ENCODE measurements around the gene PKD2L1. TPM values are rescaled to one million over a fixed set of nuclear protein-coding genes. Genes with fewer than 3 reads are reported as not detected.
"Not testable (repeated sequence)": the region's sequence is repeated elsewhere in the genome, so short reads cannot be mapped to it uniquely, and the experiment has no call there.

PKD2L1 gene
- total RNA-seq, 1 donor from 2014 or later = not detected

DNA sequence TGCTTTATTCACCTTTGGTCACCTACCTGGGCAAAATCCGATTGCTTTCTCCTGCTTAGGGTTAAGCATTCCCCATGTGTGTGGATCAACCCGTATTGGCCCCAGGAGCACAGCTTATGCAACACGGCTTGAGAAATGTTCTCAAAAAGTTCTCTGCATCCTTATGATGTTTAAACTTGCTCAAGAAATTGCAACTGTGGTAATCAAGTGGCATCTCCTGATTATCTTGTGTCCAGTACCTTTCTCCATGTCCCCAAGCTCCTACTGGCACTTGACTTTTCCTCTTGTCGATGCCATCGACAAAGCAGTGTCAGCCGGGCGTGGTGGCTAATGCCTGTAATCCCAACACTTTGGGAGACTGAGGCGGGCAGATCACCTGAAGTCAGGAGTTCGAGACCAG is 4.7 kb upstream of the PKD2L1 start:
- DNase-seq (ENCODE audit: extremely low read depth, low read depth, low spot score) = no peak

DNA sequence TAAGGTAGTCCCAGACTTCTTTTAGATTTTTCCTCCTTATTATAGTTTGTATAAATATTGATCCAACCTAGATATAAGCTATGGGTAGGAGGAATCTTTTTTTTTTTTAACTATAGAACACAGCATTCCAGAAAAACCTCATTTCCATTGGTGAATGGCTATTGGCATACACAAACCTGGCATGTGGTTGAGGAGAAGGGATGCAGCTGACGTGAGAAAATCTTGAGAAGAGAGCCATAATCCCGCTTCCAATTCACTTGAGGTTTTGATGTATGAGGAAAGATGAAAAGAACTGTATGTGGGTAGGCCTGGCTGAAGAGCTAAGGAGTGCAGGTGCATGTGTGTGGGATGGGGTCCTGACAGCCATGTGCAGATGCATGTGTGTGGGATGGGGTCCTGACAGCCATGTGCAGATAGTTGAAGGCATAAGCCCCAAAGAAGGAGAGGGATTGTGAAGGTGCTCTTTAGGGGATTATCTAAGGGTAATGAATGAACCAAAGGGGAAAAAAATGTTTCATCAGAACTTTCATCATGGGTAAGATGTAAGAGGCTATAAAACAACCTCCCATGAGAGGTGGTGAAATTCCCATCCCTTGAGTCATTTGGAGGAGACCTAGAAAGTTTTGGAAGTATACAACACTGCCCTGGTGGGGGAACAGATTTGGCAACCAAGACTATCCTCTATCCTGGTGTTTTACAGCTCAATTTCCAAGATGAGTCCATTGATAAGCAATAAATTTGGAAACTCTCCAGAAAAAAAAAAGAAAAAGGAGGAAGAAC is 3.8 kb upstream of the PKD2L1 start:
- no peak for DNase-seq (ENCODE audit: extremely low read depth, low read depth, low spot score)

DNA sequence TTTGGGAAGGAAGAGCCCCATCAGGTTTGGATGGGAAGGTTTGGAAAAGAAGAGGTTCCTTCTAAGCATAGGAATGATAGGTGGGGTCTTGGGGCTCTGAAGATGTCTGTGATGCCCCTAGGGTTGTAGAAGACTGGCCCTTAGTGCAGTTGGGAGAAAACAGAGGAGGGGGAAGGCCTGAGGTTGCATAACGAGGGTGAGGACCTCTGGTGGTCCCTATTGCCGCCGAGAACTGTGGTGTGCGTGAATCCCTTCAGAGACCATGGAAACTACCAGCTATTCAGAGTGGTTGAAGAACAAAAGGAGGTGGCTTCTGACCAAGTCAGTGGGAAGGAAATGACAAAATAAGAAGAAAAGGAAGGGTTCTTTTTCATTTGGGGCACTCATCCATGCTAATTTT is 3.1 kb upstream of the PKD2L1 start:
- no peak for DNase-seq (ENCODE audit: extremely low read depth, low read depth, low spot score)

DNA sequence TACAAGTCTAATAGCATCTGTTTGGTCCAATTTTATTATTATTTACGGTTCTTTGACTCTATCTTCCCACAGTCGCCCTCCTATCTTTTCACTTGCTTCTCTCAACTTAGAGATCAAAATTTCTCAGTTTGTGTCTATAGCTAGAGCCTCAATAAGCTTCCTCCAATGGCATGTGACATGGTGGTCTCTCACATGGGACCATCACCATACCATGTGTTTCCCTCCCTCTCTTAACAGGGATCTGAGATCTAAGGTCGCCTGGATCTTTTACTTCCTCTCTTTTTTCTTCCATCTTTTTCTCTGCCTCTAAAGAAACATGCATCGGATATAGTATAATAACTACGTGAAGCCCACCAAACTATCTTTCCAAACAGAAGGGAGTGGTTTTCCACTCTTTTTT is 1.8 kb downstream of the PKD2L1 start:
- DNase-seq (ENCODE audit: extremely low read depth, low read depth, low spot score) = no peak

DNA sequence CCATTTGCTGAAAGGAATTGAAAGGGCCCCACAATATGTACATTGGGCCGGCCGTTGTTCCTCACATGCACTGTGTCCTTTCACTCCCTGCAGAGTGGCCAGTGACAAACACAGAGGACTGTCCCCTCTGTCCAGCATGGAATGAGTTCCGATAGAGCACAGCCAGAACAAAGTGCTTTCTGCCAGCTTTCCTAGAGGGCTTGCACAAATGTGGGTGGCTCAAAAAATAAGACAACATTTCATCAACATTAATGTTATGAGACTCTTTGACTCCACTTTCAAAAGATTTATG is 2.4 kb downstream of the PKD2L1 start:
- no peak for DNase-seq (ENCODE audit: extremely low read depth, low read depth, low spot score)

DNA sequence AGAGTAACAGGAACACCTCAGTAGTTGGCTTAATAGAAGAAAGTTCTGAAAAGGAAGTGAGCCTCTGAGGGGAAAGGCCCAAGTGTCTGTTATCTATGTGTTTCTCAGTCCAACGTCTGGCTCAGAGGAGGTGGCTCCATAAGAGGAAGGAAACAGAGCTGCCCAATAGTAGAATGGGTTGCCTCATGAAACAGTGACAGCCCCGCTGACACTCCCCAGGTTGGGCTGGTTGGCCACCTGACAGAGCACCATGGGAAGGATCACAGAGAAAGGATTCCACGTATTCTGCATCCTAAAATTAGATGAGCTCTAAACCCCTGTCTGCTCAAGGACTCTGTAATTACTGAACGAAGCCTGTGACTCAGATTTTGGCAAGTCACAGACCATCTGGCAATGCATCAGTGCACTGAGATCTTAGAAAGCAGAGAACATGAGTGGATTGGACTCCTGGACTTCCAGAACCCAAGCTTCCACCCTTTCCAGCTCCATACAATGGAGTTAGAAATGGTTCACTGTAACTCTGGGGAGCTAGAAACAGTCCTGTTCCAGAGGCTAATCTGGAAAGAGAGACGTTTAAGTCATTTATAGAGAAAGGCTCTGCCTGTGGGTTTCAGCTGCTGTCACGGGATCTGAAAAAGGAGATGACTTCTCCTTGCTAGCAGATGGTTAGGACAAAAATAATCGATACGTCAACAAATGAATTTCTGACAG is 2.9 kb downstream of the PKD2L1 start:
- no peak for DNase-seq (ENCODE audit: extremely low read depth, low read depth, low spot score)

DNA sequence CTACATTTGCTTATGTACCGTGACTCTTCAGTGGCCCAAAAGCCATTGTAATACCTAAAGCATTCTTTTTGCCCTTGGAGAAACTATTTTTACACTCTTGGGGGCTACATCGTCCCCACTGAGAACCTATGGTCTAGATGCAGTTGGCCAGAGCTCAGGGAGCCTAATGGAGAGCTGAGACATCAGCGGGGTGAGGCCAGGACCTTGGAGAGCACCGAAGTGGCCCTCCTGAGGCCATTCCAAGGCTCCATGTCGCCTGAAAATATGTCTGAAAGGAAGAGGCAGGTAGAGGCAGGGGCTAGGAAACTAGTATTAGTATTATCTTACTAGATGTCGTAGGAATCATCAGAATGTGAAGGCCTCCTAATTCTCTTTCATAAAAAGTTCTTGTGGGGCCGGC is 4.9 kb downstream of the PKD2L1 start:
- no peak for DNase-seq (ENCODE audit: extremely low read depth, low read depth, low spot score)

DNA sequence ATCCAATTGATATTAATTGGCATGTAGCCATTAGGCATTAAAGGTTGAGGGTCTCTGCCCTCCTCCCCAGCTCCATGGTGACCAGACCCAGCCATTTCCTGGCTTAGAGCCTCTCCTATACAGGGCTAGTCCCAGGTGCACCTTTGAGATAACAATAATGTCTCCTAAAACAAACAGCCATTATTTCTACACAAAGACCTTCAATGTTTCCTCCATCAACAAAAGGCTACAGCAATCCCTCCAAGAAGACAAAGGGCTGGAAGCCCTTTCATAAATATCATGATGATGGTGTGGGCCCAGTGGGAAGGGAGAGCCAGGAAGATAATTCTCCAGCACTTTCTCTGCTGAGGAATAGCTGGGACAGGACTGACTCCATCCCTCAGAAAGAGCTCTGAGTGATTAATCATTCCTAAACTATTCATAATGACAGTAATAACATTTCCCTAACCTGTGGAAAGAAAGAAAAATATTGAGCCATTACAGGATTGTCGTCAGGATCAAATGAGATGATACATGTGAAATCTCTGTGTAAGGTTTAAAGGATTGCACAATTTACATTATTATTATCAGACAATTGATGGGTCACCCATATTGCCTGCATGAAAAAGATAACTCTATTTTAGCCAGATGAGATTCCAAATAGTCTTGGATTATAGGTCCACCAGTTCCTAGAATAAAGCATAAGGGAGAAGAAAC is 10.2 kb downstream of the PKD2L1 start:
- no peak for DNase-seq (ENCODE audit: extremely low read depth, low read depth, low spot score)

DNA sequence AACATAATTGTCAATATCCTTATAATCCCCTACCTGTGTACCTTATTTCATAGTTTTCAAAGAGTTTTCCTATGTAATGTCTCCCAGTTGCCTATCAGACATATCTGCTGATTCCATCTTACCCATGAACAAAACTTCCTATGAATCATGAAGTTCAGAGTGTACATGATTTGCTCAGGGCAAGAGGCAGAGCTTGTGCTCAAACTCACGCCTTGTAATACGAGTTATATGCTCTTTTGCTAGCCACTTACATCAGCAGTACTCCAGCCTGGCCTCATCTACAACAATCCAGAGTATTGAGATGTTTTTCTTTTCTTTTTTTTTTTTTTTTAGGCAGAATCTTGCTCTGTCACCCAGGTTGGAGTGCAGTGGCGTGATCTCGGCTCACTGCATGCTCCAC is 11.8 kb downstream of the PKD2L1 start:
- DNase-seq (ENCODE audit: extremely low read depth, low read depth, low spot score) = no peak

DNA sequence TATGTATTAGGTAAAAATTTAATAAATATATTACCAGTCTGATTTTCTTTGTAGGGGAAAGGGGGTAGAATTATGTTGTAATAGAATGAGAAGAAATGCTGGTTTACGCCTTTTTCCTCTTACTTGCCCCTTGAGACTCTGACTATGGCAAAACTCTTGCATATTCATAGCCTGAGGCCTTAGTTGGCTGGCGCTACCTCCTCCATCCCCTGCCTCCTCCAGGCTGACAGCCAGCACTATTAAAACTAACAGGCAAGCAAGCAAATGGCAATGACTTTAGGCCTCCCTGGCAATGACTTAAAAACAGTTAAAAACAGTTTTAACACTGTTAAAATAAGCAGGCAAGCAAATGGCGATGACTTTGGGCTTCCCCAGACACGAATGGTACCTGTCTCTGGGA is 14.4 kb downstream of the PKD2L1 start:
- DNase-seq (ENCODE audit: extremely low read depth, low read depth, low spot score) = no peak

DNA sequence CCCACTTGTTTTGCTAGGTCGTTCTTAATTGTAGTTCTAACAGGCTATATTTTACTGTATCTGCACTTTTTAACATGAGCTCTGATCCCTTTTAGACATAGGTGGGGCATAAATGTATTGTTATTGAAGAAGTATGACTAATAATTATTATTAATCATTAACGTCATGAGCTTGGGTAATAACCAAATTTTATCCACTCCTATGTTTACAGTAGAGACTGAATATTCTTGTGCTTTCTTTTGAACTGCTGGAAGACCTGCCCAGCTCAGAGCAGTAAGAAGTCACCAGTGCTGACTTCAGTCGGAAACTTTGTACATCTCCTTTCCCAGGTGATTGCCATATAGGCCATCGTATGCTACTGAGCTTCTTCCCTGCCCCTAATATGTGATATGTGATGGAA is 18.7 kb downstream of the PKD2L1 start:
- DNase-seq (ENCODE audit: extremely low read depth, low read depth, low spot score) = no peak

DNA sequence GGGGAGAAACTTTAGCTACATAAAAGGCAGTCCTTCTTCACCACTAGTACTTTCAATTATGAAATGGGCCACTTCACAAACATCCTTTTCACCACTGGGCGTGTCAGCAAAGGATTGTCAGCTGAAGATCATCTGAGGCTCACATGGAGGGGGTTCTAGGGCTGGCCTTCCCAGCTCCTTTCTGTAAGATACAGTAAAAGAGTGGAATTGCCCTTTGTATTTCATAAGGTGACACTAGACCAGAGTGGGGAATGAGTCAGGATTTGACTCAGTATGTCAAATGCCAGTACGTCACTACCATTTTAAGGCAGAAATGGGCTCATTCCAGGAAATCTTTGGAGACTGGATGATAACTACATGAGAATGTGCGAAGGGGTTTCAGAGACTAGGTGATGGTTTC is 22.3 kb downstream of the PKD2L1 start:
- no peak for DNase-seq (ENCODE audit: extremely low read depth, low read depth, low spot score)

DNA sequence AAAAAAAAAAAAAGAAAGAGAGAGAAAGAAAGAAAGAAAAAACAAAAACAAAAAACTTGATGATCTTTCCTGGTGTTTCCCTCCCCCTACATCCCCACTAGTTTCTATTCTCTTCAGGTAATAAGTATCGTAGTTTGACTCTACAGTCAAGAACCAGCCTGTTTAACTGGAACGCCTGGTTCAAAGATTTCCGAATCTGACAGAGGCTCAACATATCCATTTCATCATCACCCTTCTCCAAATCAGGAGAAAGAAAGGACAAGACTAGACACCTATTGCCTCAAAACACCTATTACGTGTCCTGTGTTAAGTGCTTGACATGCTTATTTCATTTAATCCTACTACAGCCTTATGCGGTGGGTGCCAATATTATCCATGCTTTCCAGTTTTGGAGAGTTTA is 23.2 kb downstream of the PKD2L1 start:
- DNase-seq (ENCODE audit: extremely low read depth, low read depth, low spot score) = no peak

DNA sequence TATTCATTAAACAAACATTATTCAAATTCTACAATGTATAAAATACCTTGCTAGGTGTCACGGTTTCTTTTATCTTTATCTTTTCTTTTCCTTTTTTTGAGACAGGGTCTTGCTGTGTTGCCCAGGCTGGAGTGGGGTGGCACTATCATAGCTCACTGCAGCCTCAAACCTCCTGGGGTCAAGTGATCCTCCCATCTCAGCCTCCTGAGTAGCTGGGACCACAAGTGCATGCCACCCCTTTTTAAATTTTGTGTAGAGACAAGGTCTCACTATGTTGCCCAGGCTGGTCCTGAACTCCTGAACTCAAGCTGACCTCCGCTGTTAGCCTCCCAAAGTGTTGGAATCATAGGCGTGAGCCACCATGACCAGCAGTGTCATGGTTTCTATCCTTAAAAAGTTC is 25.6 kb downstream of the PKD2L1 start:
- no peak for DNase-seq (ENCODE audit: extremely low read depth, low read depth, low spot score)

DNA sequence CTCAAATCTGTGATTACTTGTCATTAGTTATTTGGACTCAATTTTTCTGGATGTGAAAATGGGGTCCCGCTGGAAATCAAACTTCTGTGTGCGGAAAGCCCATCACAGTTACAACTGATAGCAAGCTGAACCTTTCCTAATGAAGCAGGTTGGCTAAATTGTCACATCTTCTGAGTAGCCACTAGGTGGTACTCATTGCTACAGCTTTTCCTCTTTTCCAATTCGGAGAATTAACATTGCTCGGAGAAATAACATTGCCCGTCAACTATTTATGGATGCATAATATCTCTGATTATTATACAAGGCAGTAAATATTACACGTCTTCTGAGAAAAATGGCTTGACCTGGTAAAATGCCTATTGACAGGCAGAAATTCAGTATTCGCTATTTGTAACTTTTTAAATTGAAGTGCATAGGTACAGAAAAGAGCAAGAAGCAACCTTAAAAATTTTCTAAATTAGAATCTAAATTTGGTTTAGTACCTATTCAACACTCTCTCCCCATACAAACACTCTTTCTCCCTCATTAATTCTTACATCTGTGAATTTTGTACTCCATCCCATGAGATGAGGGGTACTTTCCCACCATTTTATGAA is 26.2 kb downstream of the PKD2L1 start:
- no peak for DNase-seq (ENCODE audit: extremely low read depth, low read depth, low spot score)

DNA sequence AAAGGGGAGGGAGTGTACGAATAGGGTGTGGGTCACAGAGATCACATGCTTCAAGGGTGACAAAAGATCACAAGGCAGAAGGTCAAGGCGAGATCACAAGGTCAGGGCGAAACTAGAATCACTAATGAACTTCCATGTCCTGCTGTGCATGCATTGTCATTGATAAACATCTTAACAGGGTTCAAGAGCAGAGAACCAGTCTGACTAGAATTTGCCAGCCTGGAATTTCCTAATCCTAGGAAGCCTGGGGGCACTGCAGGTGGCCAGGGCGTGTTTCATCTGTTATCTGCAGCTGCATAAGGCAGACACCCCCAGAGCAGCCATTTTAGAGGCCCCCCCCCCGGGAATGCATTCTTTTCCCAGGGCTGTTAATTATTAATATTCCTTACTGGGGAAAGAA is 28.9 kb downstream of the PKD2L1 start:
- not testable (repeated sequence) for DNase-seq (ENCODE audit: extremely low read depth, low read depth, low spot score)

DNA sequence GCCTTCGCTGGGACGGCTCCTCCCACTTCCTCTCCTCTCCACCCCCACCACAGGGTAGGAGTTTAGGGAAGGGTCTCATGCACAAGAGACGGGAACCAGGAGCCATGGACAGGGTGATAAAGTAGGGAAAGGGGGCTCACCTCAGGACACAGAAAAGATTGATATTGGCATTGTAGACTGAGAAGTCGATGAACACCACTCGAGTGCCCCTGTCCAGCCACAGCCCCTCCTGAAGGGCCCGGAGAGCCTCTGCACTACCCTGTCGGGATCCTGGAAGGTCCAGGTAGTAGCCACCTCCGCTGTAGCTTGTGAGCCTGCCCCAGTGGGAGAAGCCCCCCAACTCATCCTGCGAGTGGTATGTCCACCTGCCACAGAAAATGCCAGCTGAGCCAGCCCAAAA is 32.8 kb downstream of the PKD2L1 start:
- no peak for DNase-seq (ENCODE audit: extremely low read depth, low read depth, low spot score)

DNA sequence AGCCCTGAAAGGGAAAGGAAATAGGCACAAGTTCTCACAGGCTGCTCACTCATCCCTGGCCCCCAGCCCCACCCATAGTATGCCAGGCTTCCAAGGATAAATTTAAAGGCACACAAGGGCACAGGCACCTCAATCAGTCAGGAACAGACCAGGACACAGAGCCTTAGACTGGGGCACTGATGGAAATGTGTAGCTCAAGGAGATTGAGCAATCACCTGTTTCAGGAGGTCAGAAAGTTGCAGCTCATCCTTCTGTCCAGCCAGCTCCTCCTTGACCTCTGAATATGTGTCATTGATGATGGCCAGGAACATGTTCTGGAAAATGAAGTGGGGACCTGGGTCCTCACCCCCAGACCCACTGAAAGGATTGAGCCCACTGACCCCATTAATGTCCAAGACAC is 37.0 kb downstream of the PKD2L1 start:
- DNase-seq (ENCODE audit: extremely low read depth, low read depth, low spot score) = no peak

DNA sequence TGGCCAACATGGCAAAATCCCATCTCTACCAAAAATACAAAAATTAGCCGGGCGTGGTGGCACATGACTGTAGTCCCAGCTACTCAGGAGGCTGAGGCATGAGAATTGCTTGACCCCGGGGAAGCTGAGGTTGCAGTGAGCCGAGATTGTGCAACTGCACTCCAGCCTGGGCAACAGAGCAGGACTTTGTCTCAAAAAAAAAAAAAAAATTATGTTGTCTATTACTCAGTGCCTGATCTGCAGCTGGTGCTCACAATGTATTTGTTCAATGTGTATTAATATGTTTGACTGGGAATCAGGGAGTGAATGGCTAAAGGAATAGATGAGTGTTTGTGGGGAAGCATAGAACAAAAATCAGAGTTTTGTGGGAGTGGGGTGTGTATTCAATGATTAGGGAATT is 37.7 kb downstream of the PKD2L1 start:
- DNase-seq (ENCODE audit: extremely low read depth, low read depth, low spot score) = not testable (repeated sequence)

DNA sequence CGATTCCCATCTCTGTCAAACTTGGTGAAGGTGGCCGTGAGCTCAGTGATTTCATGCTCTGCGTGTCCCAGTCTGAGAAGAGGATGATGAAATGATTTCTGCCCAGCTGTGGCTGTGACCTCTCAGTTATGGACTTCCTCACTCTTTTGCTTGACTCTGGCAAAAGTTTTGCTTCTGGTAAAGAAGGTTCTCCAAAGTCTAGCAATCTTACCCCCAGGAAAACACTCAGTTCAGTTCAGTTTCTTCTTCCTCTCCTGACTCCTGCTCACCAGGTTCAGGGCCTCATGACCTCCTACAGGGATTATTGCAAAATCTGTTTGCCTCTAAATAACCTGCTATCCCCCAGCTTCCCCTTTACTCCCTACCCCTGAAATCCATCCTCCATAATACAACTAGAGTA is 38.7 kb downstream of the PKD2L1 start:
- no peak for DNase-seq (ENCODE audit: extremely low read depth, low read depth, low spot score)

DNA sequence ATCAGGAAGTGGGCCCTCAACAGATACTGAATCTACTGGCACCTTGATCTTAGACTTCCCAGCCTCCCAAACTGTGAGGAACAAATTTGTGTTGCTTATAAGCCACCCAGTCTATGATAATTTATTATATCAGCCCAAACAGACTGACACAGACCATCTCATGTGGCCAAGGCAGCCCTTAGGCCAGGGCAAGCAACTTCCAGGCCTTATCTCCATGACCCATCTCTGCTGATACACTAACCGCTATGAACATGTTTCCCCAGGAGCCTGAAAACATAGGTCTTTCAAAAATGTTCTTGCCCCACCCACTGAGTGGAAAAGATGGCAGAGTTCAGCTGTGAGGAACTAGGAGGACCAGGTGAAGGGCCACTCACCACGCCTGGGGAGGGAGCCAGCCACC is 40.4 kb downstream of the PKD2L1 start:
- DNase-seq (ENCODE audit: extremely low read depth, low read depth, low spot score) = no peak

DNA sequence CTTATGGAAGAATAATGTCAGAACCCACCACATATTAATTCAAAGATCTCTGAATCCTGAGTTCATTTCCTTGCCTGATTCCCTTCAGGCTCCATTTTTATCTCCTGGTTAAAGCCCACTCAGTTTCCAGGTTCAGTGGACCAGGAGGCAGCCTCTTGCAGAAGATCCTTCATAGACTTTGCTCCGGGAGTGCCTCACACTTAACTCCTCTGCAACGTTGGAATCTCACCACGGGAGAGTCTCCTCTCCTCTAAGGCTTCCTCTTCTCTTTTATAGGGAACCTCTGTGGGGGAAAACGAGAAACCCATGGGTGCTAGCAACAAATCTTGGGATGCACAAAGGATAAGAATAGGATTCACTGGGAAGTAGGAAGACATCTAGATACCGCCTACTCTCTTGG is 41.8 kb downstream of the PKD2L1 start:
- DNase-seq (ENCODE audit: extremely low read depth, low read depth, low spot score) = no peak
